Left ventricle myocardium inferior (tissue), 1 donor: ENCODE measurements around the gene ENPP4. TPM values are rescaled to one million over a fixed set of nuclear protein-coding genes. Genes with fewer than 3 reads are reported as not detected.
A peak's percentile ranks its signal among the peaks of the same experiment; 100 is the strongest.

Experiments
- DNase-seq: peaks from one replicate; pipeline ENCODE4 v3.0.0-alpha.2; 2020
- H3K27ac ChIP-seq: fragments of 200-600 bp; replicated peaks from 2 replicates; pipeline ENCODE4 v1.8.0; 2021
- H3K27me3 ChIP-seq: fragments of 200-600 bp; 2 replicates; pipeline ENCODE4 v1.8.0; 2021; ENCODE audit warnings: low read depth
- H3K36me3 ChIP-seq: fragments of 200-600 bp; 2 replicates; pipeline ENCODE4 v1.8.0; 2021
- H3K4me1 ChIP-seq: fragments of 200-600 bp; 2 replicates; pipeline ENCODE4 v1.8.0; 2021
- H3K4me3 ChIP-seq: fragments of 200-600 bp; 2 replicates; pipeline ENCODE4 v1.8.0; 2021; ENCODE audit warnings: mild to moderate bottlenecking, moderate library complexity
- H3K9me3 ChIP-seq: fragments of 200-600 bp; replicated peaks from 2 replicates; pipeline ENCODE4 v1.8.0; 2021
- CTCF ChIP-seq: fragments of 200-600 bp; IDR thresholded peaks from 2 replicates; pipeline ENCODE4 v1.8.0; 2021; ENCODE audit warnings: antibody characterized with exemption, mild to moderate bottlenecking, borderline replicate concordance
- intact Hi-C: fragments of 100-400 bp; cut with micrococcal nuclease; formaldehyde crosslinking; loops from one replicate; pipeline ENCODE4 v1.11.0; 2022
- total RNA-seq: library from RNA; stranded (reverse); fragmentation: NEBNext Ultra II Directional; extraction: Animal tissue kit (Norgen Biotek cat#: 25700); gene quantifications from one replicate; pipeline ENCODE4 v1.2.1, GENCODE V29; 2021
- donor health status: DM: no; HTN: yes; CAD: no; lungs with severe emphysema.

Gene ENPP4
- total RNA-seq, 1 donor from 2014 or later, result 21.9 TPM

- Histone ChIP-seq H3K4me1 (peaks cover 13% of the 10 kb centered on the region), H3K4me3 (peak within 1 kb of the TSS; percentile 78), H3K9me3 (no peaks in the 10 kb centered on the region), H3K36me3 (no peaks in the 10 kb centered on the region), H3K27me3 (peaks cover 6% of the 10 kb centered on the region), H3K27ac (no peak within 1 kb of the TSS)
- intact Hi-C loops, result no loop called here
- DNase-seq, result peak; percentile 73
- TF ChIP-seq CTCF, result no peak
Measured at GRCh38 chr6:46170357-46171289, 40.8 kb downstream of the ENPP4 start, which contains the start of gene ENPP5. ENPP5 (minus strand) TSS chr6:46170980; CDS start chr6:46168262, 2,718 bp downstream.

- H3K4me3 ChIP-seq, result no peak overlapping the region
- H3K9me3 ChIP-seq, result no peaks in the 10 kb centered on the region
- H3K27me3 ChIP-seq, result peaks cover 6% of the 10 kb centered on the region
- no peak overlapping the region for H3K27ac ChIP-seq
- H3K36me3 ChIP-seq, result no peaks in the 10 kb centered on the region
- no peak for DNase-seq
- H3K4me1 ChIP-seq, result peaks cover 13% of the 10 kb centered on the region
- no peak for TF ChIP-seq CTCF
- intact Hi-C loops, result no loop called here
Measured at GRCh38 chr6:46172176-46172575, 42.4 kb downstream of the ENPP4 start.

- Histone ChIP-seq H3K4me3 (no peak overlapping the region), H3K36me3 (no peaks in the 10 kb centered on the region), H3K9me3 (no peaks in the 10 kb centered on the region), H3K27ac (no peak overlapping the region), H3K27me3 (peaks cover 6% of the 10 kb centered on the region), H3K4me1 (peaks cover 13% of the 10 kb centered on the region)
- no peak for DNase-seq
- intact Hi-C loops, result no loop called here
- no peak for TF ChIP-seq CTCF
Measured at GRCh38 chr6:46174904-46175303, 45.1 kb downstream of the ENPP4 start.

GRCh38 chr6:46175446-46175845, 45.7 kb downstream of the ENPP4 start:
- H3K9me3 ChIP-seq, result no peaks in the 10 kb centered on the region
- H3K27ac ChIP-seq, result no peak overlapping the region
- no peak for TF ChIP-seq CTCF
- no peak for DNase-seq
- peaks cover 9% of the 10 kb centered on the region for H3K4me1 ChIP-seq
- H3K4me3 ChIP-seq, result no peak overlapping the region
- intact Hi-C loops, result no loop called here
- no peaks in the 10 kb centered on the region for H3K36me3 ChIP-seq
- peaks cover 6% of the 10 kb centered on the region for H3K27me3 ChIP-seq

GRCh38 chr6:46175976-46176375, 46.2 kb downstream of the ENPP4 start:
- DNase-seq, result no peak
- Histone ChIP-seq H3K4me1 (peaks cover 4% of the 10 kb centered on the region), H3K27me3 (peaks cover under 1% of the 10 kb centered on the region), H3K4me3 (no peak overlapping the region), H3K36me3 (no peaks in the 10 kb centered on the region), H3K9me3 (no peaks in the 10 kb centered on the region), H3K27ac (no peak overlapping the region)
- intact Hi-C loops, result no loop called here
- TF ChIP-seq CTCF, result no peak
